Progenitor cell of endocrine pancreas (in vitro differentiated cells): Measurements from ENCODE around the gene NDUFS2. TPM values are rescaled to one million over a fixed set of nuclear protein-coding genes. Genes with fewer than 3 reads are reported as not detected.

Experiments
- DNase-seq: peaks from one replicate; pipeline ENCODE4 v3.0.0; 2021; ENCODE audit warnings: low spot score; ENCODE audit not compliant: unreplicated experiment
- H3K27ac Mint-ChIP-seq: 2 replicates; pipeline ENCODE4 v1.8.0; 2021; ENCODE audit warnings: mild to moderate bottlenecking, moderate library complexity, mixed read lengths
- H3K27me3 Mint-ChIP-seq: 2 replicates; pipeline ENCODE4 v1.8.0; 2021; ENCODE audit warnings: mixed read lengths
- H3K36me3 Mint-ChIP-seq: 2 replicates; pipeline ENCODE4 v1.8.0; 2022; ENCODE audit warnings: mixed read lengths; ENCODE audit not compliant: insufficient read depth
- H3K4me1 Mint-ChIP-seq: 2 replicates; pipeline ENCODE4 v1.8.0; 2021; ENCODE audit warnings: low read depth, mixed read lengths
- H3K4me3 Mint-ChIP-seq: 2 replicates; pipeline ENCODE4 v1.8.0; 2021; ENCODE audit warnings: low read depth, mild to moderate bottlenecking, moderate library complexity, mixed read lengths
- H3K9me3 Mint-ChIP-seq: 2 replicates; pipeline ENCODE4 v1.8.0; 2021; ENCODE audit warnings: low read depth, mixed read lengths
- CTCF ChIP-seq: fragments of 200-600 bp; sonication (generic); IDR thresholded peaks from one replicate; pipeline ENCODE4 v1.5.0; 2021; ENCODE audit warnings: antibody characterized with exemption, mild to moderate bottlenecking; ENCODE audit not compliant: unreplicated experiment
- total RNA-seq: library from RNA; stranded (reverse); gene quantifications from 2 replicates; pipeline ENCODE4 v1.2.1, GENCODE V29; 2021

Gene NDUFS2
- total RNA-seq, 1 donor from 2014 or later, result 103 TPM

DNA sequence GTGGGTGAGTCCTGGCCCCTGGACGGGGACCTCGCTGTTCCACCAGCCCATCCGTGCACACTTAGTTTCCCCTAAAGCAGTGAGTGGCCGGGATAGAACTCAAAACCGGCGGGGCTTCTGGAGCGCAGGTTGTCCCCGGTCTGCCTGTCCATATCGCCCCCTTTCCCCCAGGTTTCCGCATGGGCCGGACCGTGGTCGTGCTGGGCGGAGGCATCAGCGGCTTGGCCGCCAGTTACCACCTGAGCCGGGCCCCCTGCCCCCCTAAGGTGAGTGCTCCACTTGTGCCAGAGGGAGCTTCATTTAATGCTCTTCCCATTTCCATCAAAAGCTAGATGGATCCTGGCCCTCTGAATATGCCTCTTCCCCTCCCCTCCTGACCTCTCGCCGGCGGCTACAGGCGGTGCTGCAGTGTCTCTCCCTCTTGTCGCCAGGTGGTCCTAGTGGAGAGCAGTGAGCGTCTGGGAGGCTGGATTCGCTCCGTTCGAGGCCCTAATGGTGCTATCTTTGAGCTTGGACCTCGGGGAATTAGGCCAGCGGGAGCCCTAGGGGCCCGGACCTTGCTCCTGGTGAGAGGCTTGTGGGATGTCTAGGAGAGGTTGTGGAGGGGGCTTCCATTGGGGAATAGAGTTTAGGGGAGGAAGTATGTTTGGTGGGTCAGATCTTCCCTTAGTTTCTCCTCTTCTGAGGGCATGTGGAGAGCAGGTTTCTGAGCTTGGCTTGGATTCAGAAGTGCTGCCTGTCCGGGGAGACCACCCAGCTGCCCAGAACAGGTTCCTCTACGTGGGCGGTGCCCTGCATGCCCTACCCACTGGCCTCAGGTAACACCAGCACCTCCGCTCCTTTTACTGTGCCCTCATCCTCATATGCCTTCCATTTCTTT, 35.3 kb upstream of the NDUFS2 start:
- Mint-ChIP-seq H3K27ac (peak overlapping the region; percentile 95), H3K27me3 (no peaks in the 10 kb centered on the region), H3K4me1 (peaks cover 14% of the 10 kb centered on the region), H3K9me3 (no peaks in the 10 kb centered on the region), H3K36me3 (peaks cover 27% of the 10 kb centered on the region), H3K4me3 (peak overlapping the region; percentile 87)
- no peak for DNase-seq
- TF ChIP-seq CTCF, result peak; percentile 4

- Mint-ChIP-seq H3K4me3 (no peak overlapping the region), H3K27me3 (no peaks in the 10 kb centered on the region), H3K9me3 (no peaks in the 10 kb centered on the region), H3K27ac (no peak overlapping the region), H3K36me3 (peaks cover 25% of the 10 kb centered on the region), H3K4me1 (peaks cover 14% of the 10 kb centered on the region)
- DNase-seq, result no peak
- no peak for TF ChIP-seq CTCF
Measured at GRCh38 chr1:161168906-161169305, 33.3 kb upstream of the NDUFS2 start.

GRCh38 chr1:161171191-161171590, 31.0 kb upstream of the NDUFS2 start:
- Mint-ChIP-seq H3K27ac (no peak overlapping the region), H3K4me1 (peaks cover 10% of the 10 kb centered on the region), H3K27me3 (no peaks in the 10 kb centered on the region), H3K4me3 (no peak overlapping the region), H3K9me3 (no peaks in the 10 kb centered on the region), H3K36me3 (peaks cover 21% of the 10 kb centered on the region)
- no peak for DNase-seq
- TF ChIP-seq CTCF, result no peak

GRCh38 chr1:161171696-161172095, 30.5 kb upstream of the NDUFS2 start:
- Mint-ChIP-seq H3K27ac (no peak overlapping the region), H3K4me3 (no peak overlapping the region), H3K9me3 (no peaks in the 10 kb centered on the region), H3K27me3 (no peaks in the 10 kb centered on the region), H3K36me3 (peaks cover 21% of the 10 kb centered on the region), H3K4me1 (peaks cover 15% of the 10 kb centered on the region)
- TF ChIP-seq CTCF, result no peak
- DNase-seq, result no peak

DNA sequence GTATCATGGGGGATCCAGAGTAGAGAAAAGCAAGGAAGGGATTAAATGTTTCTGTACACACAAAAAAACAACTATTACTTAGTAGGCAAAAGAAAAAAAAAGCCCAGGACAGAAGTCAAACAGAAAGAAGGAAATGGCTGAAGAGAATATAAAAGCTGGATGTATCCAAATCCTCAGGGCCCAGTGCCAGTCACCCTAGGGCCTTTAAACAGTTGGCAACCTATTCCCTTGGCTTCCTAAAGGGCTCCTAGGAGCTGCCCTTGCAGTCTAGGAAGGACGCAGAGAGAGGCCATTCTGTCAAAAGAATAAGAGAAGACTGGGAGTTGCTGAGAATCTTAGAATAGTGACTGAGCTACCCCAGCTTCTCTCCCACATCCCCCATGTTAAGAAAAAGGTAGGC, 29.8 kb upstream of the NDUFS2 start:
- no peaks in the 10 kb centered on the region for H3K27me3 Mint-ChIP-seq
- peaks cover 21% of the 10 kb centered on the region for H3K36me3 Mint-ChIP-seq
- H3K4me3 Mint-ChIP-seq, result no peak overlapping the region
- no peaks in the 10 kb centered on the region for H3K9me3 Mint-ChIP-seq
- no peak overlapping the region for H3K27ac Mint-ChIP-seq
- DNase-seq, result no peak
- H3K4me1 Mint-ChIP-seq, result peaks cover 10% of the 10 kb centered on the region
- TF ChIP-seq CTCF, result no peak
